Skeletal muscle satellite cell (primary cell): Measurements from ENCODE around the gene CAPRIN1.
"Not testable (repeated sequence)": the region's sequence is repeated elsewhere in the genome, so short reads cannot be mapped to it uniquely, and the experiment has no call there.

Experiments used
- H3K27me3 ChIP-seq: 2 replicates; pipeline ENCODE4 v1.7.0; 2013; ENCODE audit warnings: low read length; ENCODE audit not compliant: control insufficient read depth, insufficient read depth
- H3K36me3 ChIP-seq: 2 replicates; pipeline ENCODE4 v1.7.0; 2013; ENCODE audit warnings: mild to moderate bottlenecking, control low read depth, low read length; ENCODE audit not compliant: insufficient read depth
- H3K4me1 ChIP-seq: 2 replicates; pipeline ENCODE4 v1.7.0; 2013; ENCODE audit warnings: low read length; ENCODE audit not compliant: control insufficient read depth, insufficient read depth
- H3K4me2 ChIP-seq: 2 replicates; pipeline ENCODE4 v1.7.0; 2013; ENCODE audit warnings: mild to moderate bottlenecking, low read length
- H3K4me3 ChIP-seq: 2 replicates; pipeline ENCODE4 v1.7.0; 2013; ENCODE audit warnings: low read length
- H3K9ac ChIP-seq: 2 replicates; pipeline ENCODE4 v1.7.0; 2013; ENCODE audit warnings: mild to moderate bottlenecking, low read depth, low read length, moderate library complexity
- H3K9me3 ChIP-seq: replicated peaks from 2 replicates; pipeline ENCODE4 v1.7.0; 2013; ENCODE audit warnings: mild to moderate bottlenecking, control low read depth, low read length

The CAPRIN1 gene

GRCh38 chr11:34052608-34053160 is 1.2 kb downstream of the CAPRIN1 start:
- H3K27me3 ChIP-seq = no peaks in the 10 kb centered on the region

GRCh38 chr11:34053161-34053686 is 1.7 kb downstream of the CAPRIN1 start:
- H3K9me3 ChIP-seq = no peaks in the 10 kb centered on the region
- peak overlapping the region; percentile 99 for H3K9ac ChIP-seq
- peaks cover 35% of the 10 kb centered on the region for H3K4me1 ChIP-seq
- no peaks in the 10 kb centered on the region for H3K27me3 ChIP-seq
- H3K4me3 ChIP-seq = peak overlapping the region; percentile 91
- peaks cover 15% of the 10 kb centered on the region for H3K36me3 ChIP-seq
- H3K4me2 ChIP-seq = peak overlapping the region; percentile 89

More at GRCh38 chr11:34052608-34053160, 1.2 kb downstream of the CAPRIN1 start:
- peak overlapping the region; percentile 99 for H3K9ac ChIP-seq
- peaks cover 15% of the 10 kb centered on the region for H3K36me3 ChIP-seq
- H3K4me3 ChIP-seq = peak overlapping the region; percentile 91
- peak overlapping the region; percentile 89 for H3K4me2 ChIP-seq
- no peaks in the 10 kb centered on the region for H3K9me3 ChIP-seq
- H3K4me1 ChIP-seq = peaks cover 35% of the 10 kb centered on the region

- Histone ChIP-seq H3K4me1 (peaks cover 35% of the 10 kb centered on the region), H3K9ac (peak overlapping the region; percentile 99), H3K4me3 (peak overlapping the region; percentile 91), H3K36me3 (peaks cover 21% of the 10 kb centered on the region), H3K4me2 (peak overlapping the region; percentile 89)
- H3K9me3 ChIP-seq, H3K27me3 ChIP-seq: not testable (repeated sequence)
Measured at GRCh38 chr11:34054351-34054750, 2.8 kb downstream of the CAPRIN1 start.

GRCh38 chr11:34055218-34056000 is 3.9 kb downstream of the CAPRIN1 start:
- H3K9ac ChIP-seq = no peak overlapping the region
- H3K36me3 ChIP-seq = peaks cover 21% of the 10 kb centered on the region
- peak overlapping the region; percentile 89 for H3K4me2 ChIP-seq
- no peak overlapping the region for H3K4me3 ChIP-seq
- H3K4me1 ChIP-seq = peaks cover 30% of the 10 kb centered on the region
- no peaks in the 10 kb centered on the region for H3K27me3 ChIP-seq
- H3K9me3 ChIP-seq = no peaks in the 10 kb centered on the region

GRCh38 chr11:34056672-34057071 is 5.1 kb downstream of the CAPRIN1 start:
- H3K4me3 ChIP-seq = no peak overlapping the region
- no peaks in the 10 kb centered on the region for H3K9me3 ChIP-seq
- H3K4me1 ChIP-seq = peaks cover 24% of the 10 kb centered on the region
- peaks cover 21% of the 10 kb centered on the region for H3K36me3 ChIP-seq
- peak overlapping the region; percentile 57 for H3K4me2 ChIP-seq
- H3K27me3 ChIP-seq = no peaks in the 10 kb centered on the region
- no peak overlapping the region for H3K9ac ChIP-seq

- no peak overlapping the region for H3K4me2 ChIP-seq
- peaks cover 23% of the 10 kb centered on the region for H3K36me3 ChIP-seq
- H3K9me3 ChIP-seq = no peaks in the 10 kb centered on the region
- H3K27me3 ChIP-seq = no peaks in the 10 kb centered on the region
- no peak overlapping the region for H3K4me3 ChIP-seq
- H3K4me1 ChIP-seq = peaks cover 15% of the 10 kb centered on the region
- H3K9ac ChIP-seq = no peak overlapping the region
Measured at GRCh38 chr11:34063061-34063795, 11.7 kb downstream of the CAPRIN1 start.

GRCh38 chr11:34064291-34064690 is 12.8 kb downstream of the CAPRIN1 start:
- H3K4me3 ChIP-seq = no peak overlapping the region
- H3K36me3 ChIP-seq = peaks cover 17% of the 10 kb centered on the region
- no peaks in the 10 kb centered on the region for H3K27me3 ChIP-seq
- no peaks in the 10 kb centered on the region for H3K9me3 ChIP-seq
- no peak overlapping the region for H3K9ac ChIP-seq
- H3K4me2 ChIP-seq = no peak overlapping the region
- peaks cover 18% of the 10 kb centered on the region for H3K4me1 ChIP-seq

- Histone ChIP-seq H3K9me3 (no peaks in the 10 kb centered on the region), H3K27me3 (no peaks in the 10 kb centered on the region), H3K9ac (no peak overlapping the region), H3K4me2 (no peak overlapping the region), H3K36me3 (peaks cover 20% of the 10 kb centered on the region), H3K4me3 (no peak overlapping the region), H3K4me1 (peaks cover 18% of the 10 kb centered on the region)
Measured at GRCh38 chr11:34065505-34066203, 14.1 kb downstream of the CAPRIN1 start.

GRCh38 chr11:34066766-34067165 is 15.2 kb downstream of the CAPRIN1 start:
- Histone ChIP-seq H3K4me1 (peaks cover 18% of the 10 kb centered on the region), H3K36me3 (peaks cover 20% of the 10 kb centered on the region)
- H3K4me3 ChIP-seq, H3K4me2 ChIP-seq, H3K9me3 ChIP-seq, H3K27me3 ChIP-seq, H3K9ac ChIP-seq: not testable (repeated sequence)

- Histone ChIP-seq H3K27me3 (no peaks in the 10 kb centered on the region), H3K9me3 (no peaks in the 10 kb centered on the region), H3K36me3 (peaks cover 24% of the 10 kb centered on the region), H3K4me2 (no peak overlapping the region), H3K9ac (no peak overlapping the region), H3K4me1 (peaks cover 18% of the 10 kb centered on the region), H3K4me3 (no peak overlapping the region)
Measured at GRCh38 chr11:34067383-34068065, 16.0 kb downstream of the CAPRIN1 start.
